Vagina (tissue), 2 donors: Measurements from ENCODE around the gene FAM161A.

Experiments
- CTCF ChIP-seq, 3 experiments: fragments of 450-650 bp in 2 of 3; fragments of 200-600 bp in 1 of 3; sonication (generic) in 1 of 3; IDR thresholded peaks; one replicate each; pipeline ENCODE4 v1.5.1; 2017 to 2019; ENCODE audit warnings: antibody characterized with exemption in 3 of 3, mild to moderate bottlenecking in 2 of 3, moderate library complexity in 2 of 3
- POLR2AphosphoS5 ChIP-seq, 2 donors: sonication (generic); formaldehyde crosslinking; IDR thresholded peaks; one replicate each; pipeline ENCODE4 v1.9.0; 2017; ENCODE audit warnings: antibody characterized with exemption in 2 of 2, mild to moderate bottlenecking in 2 of 2, low read depth in 1 of 2; ENCODE audit not compliant: insufficient read depth in 1 of 2

GRCh38 chr2:61885896-61886603, 32.2 kb upstream of the FAM161A start:
- TF ChIP-seq CTCF (IDR thresholded peaks at IDR 0.05) (no peak), POLR2AphosphoS5 (IDR thresholded peaks at IDR 0.05; ENCODE audit: insufficient read depth in 1 of 2, low read depth in 1 of 2) (no peak)
